ENCODE data around the gene EPS8L1.

DNA sequence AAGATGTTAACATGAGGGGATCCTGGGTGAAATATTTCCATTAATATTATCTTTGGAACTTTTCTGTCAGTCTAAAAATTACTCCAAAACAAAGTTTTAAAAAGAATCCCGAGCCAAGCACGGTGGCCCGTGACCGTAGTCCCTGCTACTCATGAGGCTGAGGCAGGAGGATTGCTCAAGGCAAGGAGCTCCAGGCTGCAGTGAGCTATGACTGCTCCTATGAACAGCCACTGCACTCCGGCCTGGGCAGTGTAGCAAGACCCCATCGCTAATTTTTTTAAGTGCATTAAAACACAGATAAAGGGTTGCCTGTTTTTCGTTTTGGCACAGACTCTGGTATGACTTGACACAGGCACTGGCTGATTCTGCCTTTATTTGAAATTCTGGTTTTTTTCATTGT is 44.5 kb upstream of the EPS8L1 start:
- TF ChIP-seq YY1 (IDR thresholded peaks at IDR 0.05; ENCODE audit: low read depth) (no peak), GABPA (IDR thresholded peaks at IDR 0.05; ENCODE audit: low read depth) (no peak), TAF1 (IDR thresholded peaks at IDR 0.05; ENCODE audit: borderline replicate concordance, low read depth, low read length) (no peak), POLR2AphosphoS5 (IDR thresholded peaks at IDR 0.05; ENCODE audit: low read depth, low read length) (no peak)
- TF ChIP-seq, protein P1, sequence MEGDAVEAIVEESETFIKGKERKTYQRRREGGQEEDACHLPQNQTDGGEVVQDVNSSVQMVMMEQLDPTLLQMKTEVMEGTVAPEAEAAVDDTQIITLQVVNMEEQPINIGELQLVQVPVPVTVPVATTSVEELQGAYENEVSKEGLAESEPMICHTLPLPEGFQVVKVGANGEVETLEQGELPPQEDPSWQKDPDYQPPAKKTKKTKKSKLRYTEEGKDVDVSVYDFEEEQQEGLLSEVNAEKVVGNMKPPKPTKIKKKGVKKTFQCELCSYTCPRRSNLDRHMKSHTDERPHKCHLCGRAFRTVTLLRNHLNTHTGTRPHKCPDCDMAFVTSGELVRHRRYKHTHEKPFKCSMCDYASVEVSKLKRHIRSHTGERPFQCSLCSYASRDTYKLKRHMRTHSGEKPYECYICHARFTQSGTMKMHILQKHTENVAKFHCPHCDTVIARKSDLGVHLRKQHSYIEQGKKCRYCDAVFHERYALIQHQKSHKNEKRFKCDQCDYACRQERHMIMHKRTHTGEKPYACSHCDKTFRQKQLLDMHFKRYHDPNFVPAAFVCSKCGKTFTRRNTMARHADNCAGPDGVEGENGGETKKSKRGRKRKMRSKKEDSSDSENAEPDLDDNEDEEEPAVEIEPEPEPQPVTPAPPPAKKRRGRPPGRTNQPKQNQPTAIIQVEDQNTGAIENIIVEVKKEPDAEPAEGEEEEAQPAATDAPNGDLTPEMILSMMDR (IDR thresholded peaks at IDR 0.05) = no peak
- TF ChIP-seq, protein P2, sequence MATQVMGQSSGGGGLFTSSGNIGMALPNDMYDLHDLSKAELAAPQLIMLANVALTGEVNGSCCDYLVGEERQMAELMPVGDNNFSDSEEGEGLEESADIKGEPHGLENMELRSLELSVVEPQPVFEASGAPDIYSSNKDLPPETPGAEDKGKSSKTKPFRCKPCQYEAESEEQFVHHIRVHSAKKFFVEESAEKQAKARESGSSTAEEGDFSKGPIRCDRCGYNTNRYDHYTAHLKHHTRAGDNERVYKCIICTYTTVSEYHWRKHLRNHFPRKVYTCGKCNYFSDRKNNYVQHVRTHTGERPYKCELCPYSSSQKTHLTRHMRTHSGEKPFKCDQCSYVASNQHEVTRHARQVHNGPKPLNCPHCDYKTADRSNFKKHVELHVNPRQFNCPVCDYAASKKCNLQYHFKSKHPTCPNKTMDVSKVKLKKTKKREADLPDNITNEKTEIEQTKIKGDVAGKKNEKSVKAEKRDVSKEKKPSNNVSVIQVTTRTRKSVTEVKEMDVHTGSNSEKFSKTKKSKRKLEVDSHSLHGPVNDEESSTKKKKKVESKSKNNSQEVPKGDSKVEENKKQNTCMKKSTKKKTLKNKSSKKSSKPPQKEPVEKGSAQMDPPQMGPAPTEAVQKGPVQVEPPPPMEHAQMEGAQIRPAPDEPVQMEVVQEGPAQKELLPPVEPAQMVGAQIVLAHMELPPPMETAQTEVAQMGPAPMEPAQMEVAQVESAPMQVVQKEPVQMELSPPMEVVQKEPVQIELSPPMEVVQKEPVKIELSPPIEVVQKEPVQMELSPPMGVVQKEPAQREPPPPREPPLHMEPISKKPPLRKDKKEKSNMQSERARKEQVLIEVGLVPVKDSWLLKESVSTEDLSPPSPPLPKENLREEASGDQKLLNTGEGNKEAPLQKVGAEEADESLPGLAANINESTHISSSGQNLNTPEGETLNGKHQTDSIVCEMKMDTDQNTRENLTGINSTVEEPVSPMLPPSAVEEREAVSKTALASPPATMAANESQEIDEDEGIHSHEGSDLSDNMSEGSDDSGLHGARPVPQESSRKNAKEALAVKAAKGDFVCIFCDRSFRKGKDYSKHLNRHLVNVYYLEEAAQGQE (IDR thresholded peaks at IDR 0.05; ENCODE audit: low read depth, low read length) = no peak
